ENCODE data around the gene SUZ12.
A peak's percentile ranks its signal among the peaks of the same experiment; 100 is the strongest.

SUZ12 gene

DNA sequence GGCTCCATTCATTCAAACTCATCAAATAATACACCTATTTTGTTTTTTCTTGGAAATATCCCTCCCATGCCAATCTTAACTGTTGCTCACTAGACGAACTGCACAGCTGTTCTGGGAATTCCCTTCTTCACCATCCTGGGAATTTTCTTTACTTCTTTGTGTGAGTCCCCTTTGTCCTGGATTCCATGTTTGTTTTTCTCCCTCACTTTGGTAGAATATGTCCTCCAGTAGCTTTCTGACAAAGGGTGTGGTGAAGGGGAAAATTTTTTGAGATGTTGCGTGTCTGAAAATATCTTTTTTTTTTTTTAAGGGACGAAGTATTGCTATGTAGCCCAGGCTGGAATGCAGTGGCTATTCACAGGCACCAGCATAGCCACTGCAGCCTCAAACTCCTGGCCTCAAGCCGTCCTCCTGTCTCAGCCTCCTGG, 18.1 kb upstream of the SUZ12 start:
- 75% methylated on average over 3 of the region's 4 CpGs for whole genome bisulfite sequencing
- Histone ChIP-seq H3K9ac (ENCODE audit: low read length) (no peak overlapping the region), H3K23ac (ENCODE audit: low read length in 2 of 2) (no peak overlapping the region), H3K14ac (ENCODE audit: low read length in 2 of 2) (no peak overlapping the region), H3K4me1 (ENCODE audit: control insufficient read depth, insufficient read depth, low read depth, low read length) (no peaks in the 10 kb centered on the region), H2BK12ac (ENCODE audit: low read length in 2 of 2) (no peak overlapping the region), H3K27ac (ENCODE audit: low read length, poor library complexity, severe bottlenecking) (no peak overlapping the region), H3K4me2 (ENCODE audit: low read length, poor library complexity, severe bottlenecking) (no peak overlapping the region), H4K8ac (ENCODE audit: low read length) (no peak overlapping the region), H3K27me3 (ENCODE audit: control insufficient read depth in 1 of 2, insufficient read depth in 1 of 2, low read length in 2 of 2) (peaks cover 0 to 3% of the 10 kb centered on the region in 2 experiments), H2AFZ (ENCODE audit: low read depth, low read length) (no peak overlapping the region), H2BK5ac (ENCODE audit: low read depth, low read length, poor library complexity, severe bottlenecking) (no peak overlapping the region), H3K18ac (ENCODE audit: low read depth in 1 of 2, low read length in 2 of 2) (no peak overlapping the region), H3K9me3 (ENCODE audit: control insufficient read depth, low read length) (no peaks in the 10 kb centered on the region), H3K36me3 (ENCODE audit: control insufficient read depth in 1 of 2, insufficient read depth in 2 of 2, low read depth in 1 of 2, low read length in 2 of 2) (no peaks in the 10 kb centered on the region), H3K4me3 (ENCODE audit: insufficient read depth in 1 of 2, low read depth in 1 of 2, low read length in 2 of 2) (no peak overlapping the region), H4K91ac (ENCODE audit: low read length) (no peak overlapping the region), H2AK5ac (ENCODE audit: low read length, severe bottlenecking) (no peak overlapping the region), H2BK15ac (ENCODE audit: low read depth, poor library complexity, severe bottlenecking) (no peak overlapping the region), H3K79me1 (replicated peaks; ENCODE audit: low read length, poor library complexity, severe bottlenecking) (no peaks in the 10 kb centered on the region), H3K4ac (ENCODE audit: low read depth in 1 of 2, low read length in 2 of 2) (no peak overlapping the region), H2BK120ac (ENCODE audit: low read depth, low read length) (no peak overlapping the region)
- no peak for DNase-seq

DNA sequence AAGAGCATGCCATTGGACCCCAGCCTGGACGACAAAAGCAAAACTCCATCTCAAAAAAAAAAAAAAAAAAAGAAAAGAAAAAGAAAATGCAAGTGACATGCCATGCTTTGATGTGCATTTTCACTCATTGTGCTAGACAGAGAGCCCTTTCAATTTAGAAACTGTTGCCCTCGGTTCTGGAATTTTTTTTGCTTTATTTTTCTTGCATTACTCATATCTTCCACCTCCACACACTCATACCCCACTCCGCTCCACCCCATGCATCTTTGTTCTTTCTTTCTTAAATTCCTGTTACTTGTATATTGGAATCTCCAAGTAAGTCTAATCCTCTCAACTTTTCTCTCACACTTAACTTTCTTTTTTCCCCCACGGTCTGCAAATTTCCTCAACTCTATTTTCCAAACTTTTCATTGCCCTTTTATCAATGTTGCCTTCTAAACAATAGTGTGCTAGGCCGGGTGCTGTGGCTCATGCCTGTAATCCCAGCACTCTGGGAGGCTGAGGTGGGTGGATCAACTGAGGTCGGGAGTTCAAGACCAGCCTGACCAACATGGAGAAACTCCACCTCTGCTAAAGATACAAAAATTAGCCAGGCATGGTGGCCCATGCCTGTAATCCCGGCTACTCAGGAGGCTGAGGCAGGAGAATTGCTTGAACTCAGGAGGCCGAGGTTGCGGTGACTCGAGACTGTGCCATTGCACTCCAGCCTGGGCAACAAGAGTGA, 16.8 kb upstream of the SUZ12 start:
- DNase-seq, result no peak

DNA sequence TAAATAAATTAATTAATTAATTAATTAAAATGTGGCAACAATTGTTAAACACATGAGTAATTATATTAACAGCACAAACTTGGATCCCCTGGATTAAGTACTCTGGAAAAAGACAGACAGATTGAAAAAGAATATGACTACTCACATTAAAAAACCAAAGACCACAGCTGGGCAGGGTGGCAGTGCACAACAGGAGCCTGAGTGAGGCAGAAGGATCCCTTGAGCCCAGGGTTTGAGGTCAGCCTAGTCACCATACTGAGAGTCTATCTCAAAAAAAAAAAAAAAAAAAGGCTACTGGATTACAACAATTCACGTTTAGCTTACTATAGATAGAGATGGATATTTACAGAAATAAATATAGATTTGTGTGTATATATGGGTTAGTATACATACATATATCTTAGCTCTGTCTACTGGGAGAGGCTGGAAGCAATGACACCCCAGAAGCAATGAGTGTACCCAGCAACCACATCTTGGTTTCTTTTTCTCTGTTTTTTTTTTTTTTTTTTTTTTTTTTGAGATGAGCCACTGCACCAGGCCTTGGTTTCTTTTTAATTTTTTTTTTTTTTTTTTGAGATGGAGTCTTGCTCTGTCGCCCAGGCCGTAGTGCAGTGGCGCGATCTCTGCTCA, 10.6 kb upstream of the SUZ12 start:
- 97% methylated on average over 4 of the region's 5 CpGs for WGBS
- no peak overlapping the region for H2BK12ac ChIP-seq (ENCODE audit: low read length in 2 of 2)

More for the DNA sequence above, 16.8 kb upstream of the SUZ12 start:
- no peak overlapping the region for H2AK5ac ChIP-seq (ENCODE audit: low read length, severe bottlenecking)
- H4K8ac ChIP-seq (ENCODE audit: low read length), result no peak overlapping the region
- H2BK120ac ChIP-seq (ENCODE audit: low read depth, low read length), result no peak overlapping the region
- no peak overlapping the region for H2BK15ac ChIP-seq (ENCODE audit: low read depth, poor library complexity, severe bottlenecking)
- no peak overlapping the region for H3K14ac ChIP-seq (ENCODE audit: low read length in 2 of 2)
- no peak overlapping the region for H3K4ac ChIP-seq (ENCODE audit: low read depth in 1 of 2, low read length in 2 of 2)
- H3K9ac ChIP-seq (ENCODE audit: low read length), result no peak overlapping the region
- WGBS, result 84% methylated on average over 9 of the region's 10 CpGs
- no peak overlapping the region for H3K18ac ChIP-seq (ENCODE audit: low read depth in 1 of 2, low read length in 2 of 2)
- H3K9me3 ChIP-seq (ENCODE audit: control insufficient read depth, low read length), result no peaks in the 10 kb centered on the region
- no peak overlapping the region for H2AFZ ChIP-seq (ENCODE audit: low read depth, low read length)
- no peak overlapping the region for H4K91ac ChIP-seq (ENCODE audit: low read length)
- peaks cover 0 to 3% of the 10 kb centered on the region in 2 experiments for H3K27me3 ChIP-seq (ENCODE audit: control insufficient read depth in 1 of 2, insufficient read depth in 1 of 2, low read length in 2 of 2)
- no peak overlapping the region for H3K4me3 ChIP-seq (ENCODE audit: insufficient read depth in 1 of 2, low read depth in 1 of 2, low read length in 2 of 2)
- H2BK5ac ChIP-seq (ENCODE audit: low read depth, low read length, poor library complexity, severe bottlenecking), result no peak overlapping the region
- no peak overlapping the region for H3K4me2 ChIP-seq (ENCODE audit: low read length, poor library complexity, severe bottlenecking)
- no peaks in the 10 kb centered on the region for H3K79me1 ChIP-seq (replicated peaks; ENCODE audit: low read length, poor library complexity, severe bottlenecking)
- H3K27ac ChIP-seq (ENCODE audit: low read length, poor library complexity, severe bottlenecking), result no peak overlapping the region
- no peak overlapping the region for H2BK12ac ChIP-seq (ENCODE audit: low read length in 2 of 2)
- no peaks in the 10 kb centered on the region for H3K36me3 ChIP-seq (ENCODE audit: control insufficient read depth in 1 of 2, insufficient read depth in 2 of 2, low read depth in 1 of 2, low read length in 2 of 2)
- no peak overlapping the region for H3K23ac ChIP-seq (ENCODE audit: low read length in 2 of 2)
- no peaks in the 10 kb centered on the region for H3K4me1 ChIP-seq (ENCODE audit: control insufficient read depth, insufficient read depth, low read depth, low read length)

DNA sequence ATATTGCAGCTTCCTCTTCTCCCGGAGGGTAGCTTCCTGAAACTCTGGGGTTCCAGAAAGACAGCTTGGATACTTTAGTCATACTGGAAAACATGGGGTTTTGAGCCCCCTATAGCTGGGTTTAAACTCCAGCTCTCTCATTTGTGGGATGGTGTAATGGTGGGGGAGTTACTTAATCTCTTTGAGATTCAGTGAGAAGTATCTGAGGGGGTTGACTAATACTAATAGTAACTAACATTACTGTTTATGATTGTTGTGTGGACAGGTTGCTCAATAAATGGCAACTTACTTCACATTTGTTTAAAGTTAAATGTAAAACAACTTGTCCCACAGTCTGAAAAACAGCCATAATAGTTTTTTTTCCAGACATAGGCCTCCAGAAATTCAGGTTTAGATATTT, 5.1 kb upstream of the SUZ12 start:
- H3K4ac ChIP-seq (ENCODE audit: low read depth in 1 of 2, low read length in 2 of 2), result no peak overlapping the region
- H2BK120ac ChIP-seq (ENCODE audit: low read depth, low read length), result no peak overlapping the region
- no peak overlapping the region for H2AK5ac ChIP-seq (ENCODE audit: low read length, severe bottlenecking)
- no peak overlapping the region for H3K18ac ChIP-seq (ENCODE audit: low read depth in 1 of 2, low read length in 2 of 2)
- H3K4me3 ChIP-seq (ENCODE audit: insufficient read depth in 1 of 2, low read depth in 1 of 2, low read length in 2 of 2), result no peak overlapping the region
- H3K4me2 ChIP-seq (ENCODE audit: low read length, poor library complexity, severe bottlenecking), result no peak overlapping the region
- H4K8ac ChIP-seq (ENCODE audit: low read length), result no peak overlapping the region
- no peak overlapping the region for H2AFZ ChIP-seq (ENCODE audit: low read depth, low read length)
- no peak overlapping the region for H4K91ac ChIP-seq (ENCODE audit: low read length)
- H3K23ac ChIP-seq (ENCODE audit: low read length in 2 of 2), result no peak overlapping the region
- 100% methylated on average over 1 of the region's 1 CpG for WGBS
- no peaks in the 10 kb centered on the region for H3K4me1 ChIP-seq (ENCODE audit: control insufficient read depth, insufficient read depth, low read depth, low read length)
- no peaks in the 10 kb centered on the region for H3K79me1 ChIP-seq (replicated peaks; ENCODE audit: low read length, poor library complexity, severe bottlenecking)
- no peak overlapping the region for H2BK5ac ChIP-seq (ENCODE audit: low read depth, low read length, poor library complexity, severe bottlenecking)
- H3K27ac ChIP-seq (ENCODE audit: low read length, poor library complexity, severe bottlenecking), result no peak overlapping the region
- no peaks in the 10 kb centered on the region for H3K27me3 ChIP-seq (ENCODE audit: control insufficient read depth in 1 of 2, insufficient read depth in 1 of 2, low read length in 2 of 2)
- no peak overlapping the region for H3K14ac ChIP-seq (ENCODE audit: low read length in 2 of 2)
- H3K9me3 ChIP-seq (ENCODE audit: control insufficient read depth, low read length), result no peaks in the 10 kb centered on the region
- H2BK15ac ChIP-seq (ENCODE audit: low read depth, poor library complexity, severe bottlenecking), result no peak overlapping the region
- H3K36me3 ChIP-seq (ENCODE audit: control insufficient read depth in 1 of 2, insufficient read depth in 2 of 2, low read depth in 1 of 2, low read length in 2 of 2), result no peaks in the 10 kb centered on the region
- no peak overlapping the region for H2BK12ac ChIP-seq (ENCODE audit: low read length in 2 of 2)
- no peak overlapping the region for H3K9ac ChIP-seq (ENCODE audit: low read length)
- peak; percentile 42 for DNase-seq

More for the DNA sequence above, 10.6 kb upstream of the SUZ12 start:
- no peak overlapping the region for H3K4ac ChIP-seq (ENCODE audit: low read depth in 1 of 2, low read length in 2 of 2)
- no peak overlapping the region for H3K9ac ChIP-seq (ENCODE audit: low read length)
- H3K14ac ChIP-seq (ENCODE audit: low read length in 2 of 2), result no peak overlapping the region
- no peak overlapping the region for H3K23ac ChIP-seq (ENCODE audit: low read length in 2 of 2)
- H3K79me1 ChIP-seq (replicated peaks; ENCODE audit: low read length, poor library complexity, severe bottlenecking), result no peaks in the 10 kb centered on the region
- no peaks in the 10 kb centered on the region for H3K27me3 ChIP-seq (ENCODE audit: control insufficient read depth in 1 of 2, insufficient read depth in 1 of 2, low read length in 2 of 2)
- H3K36me3 ChIP-seq (ENCODE audit: control insufficient read depth in 1 of 2, insufficient read depth in 2 of 2, low read depth in 1 of 2, low read length in 2 of 2), result no peaks in the 10 kb centered on the region
- no peaks in the 10 kb centered on the region for H3K9me3 ChIP-seq (ENCODE audit: control insufficient read depth, low read length)
- no peak overlapping the region for H2AK5ac ChIP-seq (ENCODE audit: low read length, severe bottlenecking)
- H4K91ac ChIP-seq (ENCODE audit: low read length), result no peak overlapping the region
- H2AFZ ChIP-seq (ENCODE audit: low read depth, low read length), result no peak overlapping the region
- H3K4me2 ChIP-seq (ENCODE audit: low read length, poor library complexity, severe bottlenecking), result no peak overlapping the region
- H3K4me3 ChIP-seq (ENCODE audit: insufficient read depth in 1 of 2, low read depth in 1 of 2, low read length in 2 of 2), result no peak overlapping the region
- no peak overlapping the region for H3K27ac ChIP-seq (ENCODE audit: low read length, poor library complexity, severe bottlenecking)
- H3K4me1 ChIP-seq (ENCODE audit: control insufficient read depth, insufficient read depth, low read depth, low read length), result no peaks in the 10 kb centered on the region
- H4K8ac ChIP-seq (ENCODE audit: low read length), result no peak overlapping the region
- no peak overlapping the region for H2BK15ac ChIP-seq (ENCODE audit: low read depth, poor library complexity, severe bottlenecking)
- H3K18ac ChIP-seq (ENCODE audit: low read depth in 1 of 2, low read length in 2 of 2), result no peak overlapping the region
- H2BK120ac ChIP-seq (ENCODE audit: low read depth, low read length), result no peak overlapping the region
- no peak overlapping the region for H2BK5ac ChIP-seq (ENCODE audit: low read depth, low read length, poor library complexity, severe bottlenecking)
- no peak for DNase-seq
